ENCODE measurements around the gene MON1B. TPM values are rescaled to one million over a fixed set of nuclear protein-coding genes. Genes with fewer than 3 reads are reported as not detected.
A peak's percentile ranks its signal among the peaks of the same experiment; 100 is the strongest.

The MON1B gene
- total RNA-seq, 1 experiment from 2014 or later: 49.1 TPM

- no peak for TF ChIP-seq ATF3 (CRISPR knock-in tag; conservative IDR thresholded peaks at IDR 0.05)
- TF ChIP-seq CBFB (CRISPR knock-in tag; IDR thresholded peaks at IDR 0.05; ENCODE audit: low read depth): no peak
- TF ChIP-seq JUN (CRISPR knock-in tag; IDR thresholded peaks at IDR 0.05): no peak
- TF ChIP-seq ZSCAN18 (CRISPR knock-in tag; IDR thresholded peaks at IDR 0.05): 0 out of 2 replicates have a peak, but pooled peaks have one; percentile 33
- TF ChIP-seq ZNF121 (CRISPR knock-in tag; IDR thresholded peaks at IDR 0.05): no peak
- TF ChIP-seq NFYB (CRISPR knock-in tag; conservative IDR thresholded peaks at IDR 0.05; ENCODE audit: low read depth): no peak
- no peak for TF ChIP-seq ZNF425 (CRISPR knock-in tag; conservative IDR thresholded peaks at IDR 0.05)
- TF ChIP-seq ZBTB21 (CRISPR knock-in tag; IDR thresholded peaks at IDR 0.05; ENCODE audit: borderline replicate concordance): no peak
- TF ChIP-seq CREM (CRISPR knock-in tag; IDR thresholded peaks at IDR 0.05): no peak
- TF ChIP-seq ZNF532 (CRISPR knock-in tag; IDR thresholded peaks at IDR 0.05; ENCODE audit: borderline replicate concordance): 0 out of 2 replicates have a peak, but pooled peaks have one; percentile 57
- no peak for TF ChIP-seq IRF2 (CRISPR knock-in tag; IDR thresholded peaks at IDR 0.05; ENCODE audit: borderline replicate concordance, low read depth)
- TF ChIP-seq ESRRA (CRISPR knock-in tag; IDR thresholded peaks at IDR 0.05; ENCODE audit: borderline replicate concordance): no peak
- TF ChIP-seq AR (CRISPR knock-in tag; IDR thresholded peaks at IDR 0.05): no peak
- no peak for TF ChIP-seq ZNF423 (CRISPR knock-in tag; IDR thresholded peaks at IDR 0.05)
- no peak for TF ChIP-seq FOXP4 (CRISPR knock-in tag; IDR thresholded peaks at IDR 0.05)
- TF ChIP-seq PRRX2 (CRISPR knock-in tag; IDR thresholded peaks at IDR 0.05): 0 out of 2 replicates have a peak, but pooled peaks have one; percentile 6
- TF ChIP-seq ATF1 (CRISPR knock-in tag; IDR thresholded peaks at IDR 0.05): no peak
- TF ChIP-seq MAX (CRISPR knock-in tag; IDR thresholded peaks at IDR 0.05): peak; percentile 37; the same call in 1 of the 2 replicates
- no peak for TF ChIP-seq USF2 (CRISPR knock-in tag; IDR thresholded peaks at IDR 0.05)
- TF ChIP-seq ZBTB43 (CRISPR knock-in tag; IDR thresholded peaks at IDR 0.05): no peak
- peak; percentile 42; the same call in 1 of the 2 replicates for TF ChIP-seq CTCF (IDR thresholded peaks at IDR 0.05)
- TF ChIP-seq SP1 (CRISPR knock-in tag; conservative IDR thresholded peaks at IDR 0.05): no peak
Measured at GRCh38 chr16:77223184-77223583, 32.2 kb downstream of the MON1B start (continued).

All from WTC11 (cell line).